Tibial nerve (tissue), 4 donors: ENCODE measurements around the gene SLC22A5.

ENCODE experiments used
- CTCF ChIP-seq, 5 experiments: fragments of 200-600 bp in 3 of 5; fragments of 450-650 bp in 2 of 5; sonication (generic) in 3 of 5; IDR thresholded peaks; one replicate each; pipeline ENCODE4 v1.5.1; 2016 to 2019; ENCODE audit warnings: antibody characterized with exemption in 5 of 5, mild to moderate bottlenecking in 3 of 5, moderate library complexity in 2 of 5
- EP300 ChIP-seq, 2 donors: sonication (generic); formaldehyde crosslinking; IDR thresholded peaks; one replicate each; pipeline ENCODE4 v1.6.1; 2017; ENCODE audit warnings: antibody characterized with exemption in 2 of 2, mild to moderate bottlenecking in 1 of 2
- POLR2A ChIP-seq, 2 donors: fragments of 450-650 bp; IDR thresholded peaks; one replicate each; pipeline ENCODE4 v1.6.1; 2017; ENCODE audit warnings: antibody characterized with exemption in 2 of 2, mild to moderate bottlenecking in 2 of 2, moderate library complexity in 2 of 2

- TF ChIP-seq CTCF (IDR thresholded peaks at IDR 0.05) (peak; percentile 69 to 92 (median 78)), EP300 (IDR thresholded peaks at IDR 0.05) (peak in 1 of 2 donors; percentile 49), POLR2A (IDR thresholded peaks at IDR 0.05) (no peak)
Measured at GRCh38 chr5:132386644-132387286, 17.3 kb downstream of the SLC22A5 start.
